Activated gamma-delta T cell (primary cell): ENCODE measurements around the gene SLC12A9.

Experiments
- DNase-seq: peaks from one replicate; lab custom pipeline; 2025; lab: John Stamatoyannopoulos, UW

SLC12A9 gene

GRCh38 chr7:100860702-100861615 lies 8.4 kb downstream of the SLC12A9 start:
- DNase-seq: no peak

- no peak for DNase-seq
Measured at GRCh38 chr7:100861616-100861985, 9.1 kb downstream of the SLC12A9 start.

GRCh38 chr7:100863406-100863950 lies 11.0 kb downstream of the SLC12A9 start:
- DNase-seq: no peak

- DNase-seq: no peak
Measured at GRCh38 chr7:100864263-100864845, 11.8 kb downstream of the SLC12A9 start.

- no peak for DNase-seq
Measured at GRCh38 chr7:100865372-100865911, 12.9 kb downstream of the SLC12A9 start.

- DNase-seq: no peak
Measured at GRCh38 chr7:100865938-100866728, 13.6 kb downstream of the SLC12A9 start.

- no peak for DNase-seq
Measured at GRCh38 chr7:100866729-100867039, 14.2 kb downstream of the SLC12A9 start.

GRCh38 chr7:100867040-100867775 lies 14.7 kb downstream of the SLC12A9 start, which contains the start of gene TRIP6:
Gene TRIP6, plus strand, starts transcription at chr7:100867387. Its CDS starts 111 bp downstream, at chr7:100867498.
- DNase-seq: no peak

- no peak for DNase-seq
Measured at GRCh38 chr7:100867776-100868485, 15.4 kb downstream of the SLC12A9 start.

- DNase-seq: no peak
Measured at GRCh38 chr7:100873599-100874299, 21.2 kb downstream of the SLC12A9 start.

- DNase-seq: no peak
Measured at GRCh38 chr7:100874300-100874576, 21.7 kb downstream of the SLC12A9 start.

- peak; percentile 88 for DNase-seq
Measured at GRCh38 chr7:100874577-100875355, 22.3 kb downstream of the SLC12A9 start, which contains the start of gene SRRT. Gene SRRT, plus strand, starts transcription at chr7:100875103. Its CDS starts 488 bp downstream, at chr7:100875591.

- no peak for DNase-seq
Measured at GRCh38 chr7:100875356-100875751, 22.8 kb downstream of the SLC12A9 start.

GRCh38 chr7:100878013-100878412 lies 25.5 kb downstream of the SLC12A9 start:
- no peak for DNase-seq

- DNase-seq: no peak
Measured at GRCh38 chr7:100878685-100879084, 26.2 kb downstream of the SLC12A9 start.

- DNase-seq: no peak
Measured at GRCh38 chr7:100879685-100880261, 27.3 kb downstream of the SLC12A9 start.

GRCh38 chr7:100880645-100881044 lies 28.1 kb downstream of the SLC12A9 start:
- DNase-seq: no peak

- DNase-seq: no peak
Measured at GRCh38 chr7:100881136-100881535, 28.6 kb downstream of the SLC12A9 start.

GRCh38 chr7:100882201-100882600 lies 29.7 kb downstream of the SLC12A9 start:
- DNase-seq: no peak
